Gastrocnemius medialis (tissue), 4 donors: Measurements from ENCODE around the gene MRPL38. TPM values are rescaled to one million over a fixed set of nuclear protein-coding genes. Genes with fewer than 3 reads are reported as not detected.
"Not testable (repeated sequence)": the region's sequence is repeated elsewhere in the genome, so short reads cannot be mapped to it uniquely, and the experiment has no call there.

Experiments used
- ATAC-seq, 2 donors: fragments of 150-250 bp; one replicate each; pipeline ENCODE4 v1.9.1; 2016
- DNase-seq, 2 donors: peaks; one replicate each; pipeline ENCODE4 v3.0.0-alpha.2; 2019
- H3K27ac ChIP-seq, 4 donors: fragments of 200-600 bp; sonication (generic); 1 replicate in 1 of 4; 2 replicates in 3 of 4; pipeline ENCODE4 v1.5.1; 2016 to 2018; ENCODE audit warnings: mild to moderate bottlenecking in 2 of 4, moderate library complexity in 1 of 4
- H3K27me3 ChIP-seq, 3 donors: fragments of 200-600 bp; sonication (generic) in 2 of 3; 1 replicate in 1 of 3; 2 replicates in 2 of 3; pipeline versions ENCODE4 v1.5.1 to v1.6.0; 2016 to 2019; ENCODE audit warnings: mild to moderate bottlenecking in 1 of 3, moderate library complexity in 1 of 3
- H3K36me3 ChIP-seq, 2 donors: fragments of 200-600 bp; sonication (generic) in 1 of 2; one replicate each; pipeline ENCODE4 v1.5.1; 2017 to 2018
- H3K4me1 ChIP-seq, 2 donors: fragments of 200-600 bp; sonication (generic) in 1 of 2; one replicate each; pipeline ENCODE4 v1.5.1; 2016 to 2017; ENCODE audit warnings: mild to moderate bottlenecking in 2 of 2
- H3K4me3 ChIP-seq, 4 donors: fragments of 200-600 bp; sonication (generic) in 3 of 4; 1 replicate in 1 of 4; 2 replicates in 3 of 4; pipeline ENCODE4 v1.5.1; 2016 to 2019; ENCODE audit warnings: mild to moderate bottlenecking in 2 of 4
- H3K9me3 ChIP-seq, 3 donors: fragments of 200-600 bp; sonication (generic) in 2 of 3; 1 replicate in 1 of 3; 2 replicates in 2 of 3; pipeline ENCODE4 v1.5.1; 2016 to 2019
- POLR2A ChIP-seq, 2 donors: fragments of 450-650 bp; IDR thresholded peaks; one replicate each; pipeline ENCODE4 v1.6.1; 2017; ENCODE audit warnings: antibody characterized with exemption in 2 of 2, mild to moderate bottlenecking in 2 of 2, moderate library complexity in 2 of 2
- in situ Hi-C, 4 donors: fragments of 200-750 bp; cut with MboI; loops; one replicate each; pipeline versions ENCODE4 v1.15.0 to v1.8.0; 2017; ENCODE audit warnings: low sequenced_read_pairs in 4 of 4
- intact Hi-C: fragments of 100-400 bp; cut with DNase I; formaldehyde crosslinking; loops from one replicate; pipeline ENCODE4 v1.15.1; 2023; ENCODE audit warnings: low total_unique reads
- total RNA-seq, 4 donors: library from RNA; depleted of rRNA; stranded (reverse); fragments of >200 nt; gene quantifications; one replicate each; pipeline versions ENCODE4 v1.1.0 to v1.2.3, GENCODE V29; 2016
- TF ChIP-seq, protein P1 (sequence below), 5 experiments: fragments of 450-650 bp in 3 of 5; fragments of 200-600 bp in 2 of 5; sonication (generic) in 2 of 5; IDR thresholded peaks in 4 of 5; conservative IDR thresholded peaks in 1 of 5; 1 replicate in 4 of 5; 2 replicates in 1 of 5; pipeline ENCODE4 v1.5.1; 2016 to 2019; ENCODE audit warnings: antibody characterized with exemption in 5 of 5, mild to moderate bottlenecking in 3 of 5, moderate library complexity in 3 of 5

MRPL38 gene
- total RNA-seq, 4 donors from 2014 or later, result 29.9 to 86.7 (median 53.1) TPM

DNA sequence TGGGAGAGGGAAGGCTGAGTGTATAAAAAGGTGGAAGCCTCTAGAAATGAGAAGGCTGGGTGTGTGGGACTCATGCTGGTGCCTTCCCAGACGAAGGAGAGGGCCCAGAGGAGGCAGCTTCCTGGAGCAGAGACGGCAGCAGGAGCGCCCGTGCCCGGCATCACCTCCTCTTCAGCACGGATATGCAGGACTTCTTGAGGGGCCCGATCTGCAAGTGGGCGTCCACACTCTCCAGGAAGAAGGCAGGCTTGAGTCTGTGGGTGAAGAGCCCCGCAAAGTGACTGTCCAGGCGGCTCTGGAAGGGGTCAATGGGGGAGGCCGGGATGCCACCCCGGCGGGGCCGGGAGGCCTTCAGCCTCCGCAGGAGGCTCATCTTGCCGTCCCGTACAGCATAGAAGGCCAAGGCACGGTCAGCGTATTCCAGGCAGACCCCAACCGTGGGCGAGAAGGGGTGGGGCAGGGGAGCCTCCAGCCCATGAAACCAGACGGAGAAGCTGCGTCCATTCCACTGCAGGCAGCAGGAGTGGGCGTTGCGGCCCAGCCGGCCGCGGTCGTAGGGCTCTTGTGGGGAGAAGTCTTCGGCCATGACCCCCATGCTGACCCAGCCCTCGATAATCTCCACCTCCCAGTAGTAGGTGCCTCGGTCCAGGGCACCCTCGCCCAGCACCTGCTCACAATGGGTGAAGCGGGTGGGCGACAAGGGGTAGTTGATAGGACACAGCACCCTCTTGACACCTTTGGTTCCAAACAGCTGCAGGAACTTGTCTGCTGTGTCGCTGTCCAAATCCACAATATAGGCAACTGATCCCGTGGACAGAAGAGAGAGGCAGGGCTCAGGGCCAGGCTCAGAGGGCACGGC lies 30.1 kb downstream of the MRPL38 start:
- Histone ChIP-seq H3K27me3 (no peaks in the 10 kb centered on the region), H3K36me3 (no peaks in the 10 kb centered on the region), H3K9me3 (no peaks in the 10 kb centered on the region), H3K4me3 (no peak overlapping the region), H3K27ac (peak overlapping the region; percentile 79 to 92 (median 86)), H3K4me1 (peaks cover 44 to 49% of the 10 kb centered on the region in 2 donors)
- DNase-seq, result no peak
- TF ChIP-seq POLR2A (IDR thresholded peaks at IDR 0.05), result no peak
- TF ChIP-seq, protein P1, sequence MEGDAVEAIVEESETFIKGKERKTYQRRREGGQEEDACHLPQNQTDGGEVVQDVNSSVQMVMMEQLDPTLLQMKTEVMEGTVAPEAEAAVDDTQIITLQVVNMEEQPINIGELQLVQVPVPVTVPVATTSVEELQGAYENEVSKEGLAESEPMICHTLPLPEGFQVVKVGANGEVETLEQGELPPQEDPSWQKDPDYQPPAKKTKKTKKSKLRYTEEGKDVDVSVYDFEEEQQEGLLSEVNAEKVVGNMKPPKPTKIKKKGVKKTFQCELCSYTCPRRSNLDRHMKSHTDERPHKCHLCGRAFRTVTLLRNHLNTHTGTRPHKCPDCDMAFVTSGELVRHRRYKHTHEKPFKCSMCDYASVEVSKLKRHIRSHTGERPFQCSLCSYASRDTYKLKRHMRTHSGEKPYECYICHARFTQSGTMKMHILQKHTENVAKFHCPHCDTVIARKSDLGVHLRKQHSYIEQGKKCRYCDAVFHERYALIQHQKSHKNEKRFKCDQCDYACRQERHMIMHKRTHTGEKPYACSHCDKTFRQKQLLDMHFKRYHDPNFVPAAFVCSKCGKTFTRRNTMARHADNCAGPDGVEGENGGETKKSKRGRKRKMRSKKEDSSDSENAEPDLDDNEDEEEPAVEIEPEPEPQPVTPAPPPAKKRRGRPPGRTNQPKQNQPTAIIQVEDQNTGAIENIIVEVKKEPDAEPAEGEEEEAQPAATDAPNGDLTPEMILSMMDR (IDR thresholded peaks at IDR 0.05 in 4 of 5, conservative IDR thresholded peaks at IDR 0.05 in 1 of 5), result no peak
- intact Hi-C loops, result no loop called here
- no peak for ATAC-seq
- in situ Hi-C loops, result loop anchor here in 1 of 4 donors (25.0 kb wide), 1 partner anchor 112 kb away; the partner anchor contains the start of gene GALK1

DNA sequence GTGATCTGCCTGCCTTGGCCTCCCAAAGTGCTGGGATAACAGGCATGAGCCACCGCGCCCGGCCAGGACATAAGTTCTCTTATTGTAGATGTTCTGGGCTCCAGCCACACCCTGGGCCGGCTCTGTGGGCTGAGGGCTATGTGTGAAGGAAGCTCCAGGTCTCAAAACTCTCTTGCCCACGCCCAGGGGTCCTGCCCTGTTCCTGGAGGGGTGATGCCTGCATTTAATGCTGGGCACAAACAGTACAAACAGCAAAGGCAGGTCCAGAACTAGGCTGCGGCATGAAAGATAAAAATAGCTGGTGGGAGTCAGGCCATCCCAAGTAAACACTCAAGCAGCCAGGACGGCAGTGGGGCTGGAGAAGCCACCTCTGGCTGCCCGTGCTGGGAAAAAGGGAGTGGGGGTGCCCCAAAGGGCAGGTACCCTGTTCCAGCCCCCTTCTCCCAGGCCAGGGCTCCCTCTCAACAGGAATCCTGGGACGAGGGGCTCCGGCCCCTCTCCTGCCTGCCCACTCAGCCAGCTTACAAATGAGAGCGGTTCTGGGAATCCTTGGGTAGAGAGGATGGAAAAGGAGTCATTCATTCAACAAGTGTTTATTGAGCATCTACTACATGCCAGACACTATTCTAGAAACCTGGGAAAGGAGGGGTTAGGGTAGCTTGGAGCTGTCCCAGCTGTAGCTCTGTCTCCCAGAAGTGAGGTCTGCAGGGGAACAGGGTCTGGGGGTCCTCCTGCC lies 30.9 kb downstream of the MRPL38 start:
- Histone ChIP-seq H3K27ac (peak overlapping the region; percentile 79 to 92 (median 86)), H3K36me3 (no peaks in the 10 kb centered on the region), H3K9me3 (no peaks in the 10 kb centered on the region), H3K4me3 (no peak overlapping the region), H3K27me3 (no peaks in the 10 kb centered on the region), H3K4me1 (peaks cover 50% of the 10 kb centered on the region in 2 donors)
- intact Hi-C loops, result no loop called here
- peak in 1 of 2 donors; percentile 44 for DNase-seq
- no peak for ATAC-seq
- TF ChIP-seq, protein P1 (IDR thresholded peaks at IDR 0.05 in 4 of 5, conservative IDR thresholded peaks at IDR 0.05 in 1 of 5), result no peak
- no peak for TF ChIP-seq POLR2A (IDR thresholded peaks at IDR 0.05)
- in situ Hi-C loops, result no loop called here

DNA sequence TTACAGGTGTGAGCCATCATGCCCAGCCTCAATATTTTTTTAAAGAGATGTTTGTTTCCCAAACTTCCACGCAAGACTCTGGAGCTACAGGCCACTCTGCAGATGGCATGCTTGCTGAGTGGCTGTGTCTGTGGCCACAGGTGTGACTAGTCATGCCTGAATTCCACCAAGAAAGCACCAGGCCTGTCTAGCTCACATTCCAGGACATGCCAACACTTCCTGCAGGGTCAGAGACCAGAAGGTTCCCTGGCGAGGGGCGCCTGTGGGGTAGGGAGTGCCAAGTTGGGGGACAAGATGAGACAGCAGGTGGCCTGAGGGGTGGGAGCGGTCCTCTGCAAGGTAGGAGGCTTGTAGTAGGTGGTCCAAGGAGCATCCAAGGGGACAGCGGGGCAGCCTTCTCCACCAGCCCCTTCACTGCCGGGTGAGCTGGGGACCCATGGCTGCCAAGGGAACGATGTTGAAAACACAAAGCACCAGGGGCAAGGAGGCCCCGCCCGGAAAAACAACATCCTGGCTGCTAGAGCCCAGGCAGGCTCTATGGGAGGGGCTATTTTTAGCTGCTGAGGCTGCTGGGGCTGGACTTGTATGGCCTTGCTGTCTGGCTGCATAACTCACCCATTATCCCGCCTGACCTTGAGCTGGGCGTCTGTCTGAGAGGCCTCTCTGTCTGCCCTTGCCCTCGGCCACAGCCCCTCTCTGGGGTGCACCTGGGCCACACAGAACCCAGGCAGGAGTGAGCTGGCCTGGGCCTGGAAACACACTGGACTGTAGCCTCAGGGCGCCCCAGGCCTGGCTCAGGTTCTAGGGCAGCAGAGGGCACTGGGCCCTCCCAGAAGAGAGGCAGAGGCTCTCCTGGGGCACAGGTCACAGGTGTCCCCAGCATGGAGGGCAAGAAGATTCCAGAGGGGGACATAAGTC lies 32.0 kb downstream of the MRPL38 start:
- Histone ChIP-seq H3K4me3 (no peak overlapping the region), H3K27ac (peak overlapping the region; percentile 79 to 92 (median 86)), H3K4me1 (peaks cover 50% of the 10 kb centered on the region in 2 donors), H3K36me3 (no peaks in the 10 kb centered on the region), H3K9me3 (no peaks in the 10 kb centered on the region), H3K27me3 (no peaks in the 10 kb centered on the region)
- intact Hi-C loops, result no loop called here
- in situ Hi-C loops, result no loop called here
- ATAC-seq (peak; percentile 70 to 72), DNase-seq (peak; percentile 67 to 85)
- TF ChIP-seq, protein P1 (IDR thresholded peaks at IDR 0.05 in 4 of 5, conservative IDR thresholded peaks at IDR 0.05 in 1 of 5), result no peak
- TF ChIP-seq POLR2A (IDR thresholded peaks at IDR 0.05), result peak in 1 of 2 donors; percentile 34

DNA sequence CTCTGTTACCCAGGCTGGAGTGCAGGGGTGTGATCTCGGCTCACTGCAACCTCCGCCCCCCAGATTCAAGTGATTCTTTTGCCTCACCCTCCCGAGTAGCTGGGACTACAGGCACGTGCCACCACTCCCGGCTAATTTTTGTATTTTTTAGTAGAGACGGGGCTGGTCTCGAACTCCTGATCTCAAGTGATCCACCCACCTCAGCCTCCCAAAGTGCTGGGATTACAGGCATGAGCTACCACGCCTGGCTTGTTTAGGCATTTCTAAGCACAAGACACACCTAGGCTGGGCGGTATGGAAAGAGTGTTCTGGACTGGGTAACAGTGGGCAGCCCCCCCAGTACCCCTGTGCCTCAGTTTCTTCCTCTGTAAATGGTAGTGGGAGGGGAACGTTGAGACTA lies 34.5 kb downstream of the MRPL38 start:
- intact Hi-C loops, H3K36me3 ChIP-seq: not testable (repeated sequence)

More for the DNA sequence above, 34.5 kb downstream of the MRPL38 start:
- H3K27me3 ChIP-seq, in situ Hi-C loops, DNase-seq, H3K9me3 ChIP-seq, ATAC-seq: not testable (repeated sequence)
- H3K27ac ChIP-seq, result peak overlapping the region; percentile 68 to 77 (median 72)
- H3K4me3 ChIP-seq, result peak overlapping the region in 1 of 4 donors; percentile 14
- H3K4me1 ChIP-seq, result peaks cover 32 to 35% of the 10 kb centered on the region in 2 donors
